ENCODE data around the gene ATP2A1. TPM values are rescaled to one million over a fixed set of nuclear protein-coding genes. Genes with fewer than 3 reads are reported as not detected.

ATP2A1 gene
- total and polyA plus RNA-seq, 2 of the 4 experiments (the other 2 are of a cell fraction), result under 0.01 to 0.63 TPM

GRCh38 chr16:28865001-28865688, 13.1 kb upstream of the ATP2A1 start:
- no TSS peak for BruUV-seq (replicated peaks)
- Histone ChIP-seq H3K4me2 (ENCODE audit: low read depth, low read length) (peak overlapping the region; percentile 97; the same call in 1 of the 2 replicates), H2BK120ac (ENCODE audit: low read depth, low read length) (no peak overlapping the region), H3K9me1 (ENCODE audit: insufficient read depth, low read length) (peaks cover 8% of the 10 kb centered on the region; the same call in 1 of the 2 replicates), H3K4me3 (ENCODE audit: insufficient read depth, low read depth, low read length) (no peak overlapping the region), H3K4ac (ENCODE audit: low read depth, low read length) (no peak overlapping the region), H2AFZ (replicated peaks; ENCODE audit: low read length, poor library complexity) (no peak overlapping the region), H3K36me3 (ENCODE audit: control insufficient read depth, insufficient read depth, low read length) (peaks cover 26% of the 10 kb centered on the region), H2BK15ac (ENCODE audit: low read depth, low read length) (no peak overlapping the region), H3K23ac (ENCODE audit: low read depth, low read length) (peak overlapping the region; percentile 72; the same call in 1 of the 2 replicates), H3K27me3 (ENCODE audit: control insufficient read depth, insufficient read depth, low read length) (no peaks in the 10 kb centered on the region), H3K18ac (ENCODE audit: low read depth, low read length) (no peak overlapping the region), H2BK5ac (ENCODE audit: low read depth, low read length, poor library complexity, severe bottlenecking) (no peak overlapping the region), H3K56ac (ENCODE audit: extremely low read depth, insufficient read depth, low read length) (no peak overlapping the region), H4K8ac (ENCODE audit: low read depth in 2 of 2, low read length in 2 of 2) (no peak overlapping the region), H4K20me1 (ENCODE audit: insufficient read depth, low read length) (peaks cover 12% of the 10 kb centered on the region), H3K9me3 (ENCODE audit: control insufficient read depth, insufficient read depth, low read length) (no peaks in the 10 kb centered on the region), H2BK20ac (ENCODE audit: low read depth, low read length) (no peak overlapping the region), H3K14ac (replicated peaks; ENCODE audit: low read depth, low read length) (no peak overlapping the region), H3K4me1 (ENCODE audit: control insufficient read depth, insufficient read depth, low read length) (peaks cover 5% of the 10 kb centered on the region; the same call in 1 of the 2 replicates), H3K27ac (ENCODE audit: insufficient read depth, low read length) (no peak overlapping the region), H4K5ac (ENCODE audit: low read depth, low read length) (no peak overlapping the region), H2AK9ac (replicated peaks; ENCODE audit: low read depth, low read length, poor library complexity) (peak overlapping the region; percentile 42), H4K91ac (ENCODE audit: insufficient read depth, low read depth, low read length) (no peak overlapping the region), H2AK5ac (ENCODE audit: low read depth, low read length) (peak overlapping the region; percentile 62; the same call in 1 of the 2 replicates), H3K9ac (ENCODE audit: low read depth, low read length) (0 out of 2 replicates have a peak overlapping the region, but pooled peaks have one; percentile 85), H3K79me1 (ENCODE audit: low read depth in 1 of 2, low read length in 2 of 2) (peaks cover 22 to 58% of the 10 kb centered on the region in 2 experiments)
- TF ChIP-seq CTCF (conservative IDR thresholded peaks at IDR 0.05; ENCODE audit: low read depth, low read length) (no peak), MAFK (IDR thresholded peaks at IDR 0.05; ENCODE audit: low read depth, low read length) (no peak), RAD21 (IDR thresholded peaks at IDR 0.05; ENCODE audit: low read length) (no peak), NFE2L2 (IDR thresholded peaks at IDR 0.05; ENCODE audit: low read depth, low read length) (no peak), BHLHE40 (IDR thresholded peaks at IDR 0.05; ENCODE audit: low read depth, low read length) (no peak), FOS (IDR thresholded peaks at IDR 0.05; ENCODE audit: low read depth, low read length) (no peak), MXI1 (IDR thresholded peaks at IDR 0.05; ENCODE audit: borderline replicate concordance, low read depth, low read length) (no peak), RCOR1 (IDR thresholded peaks at IDR 0.05; ENCODE audit: insufficient replicate concordance, low read length) (no peak), MAZ (IDR thresholded peaks at IDR 0.05; ENCODE audit: borderline replicate concordance, low read depth, low read length) (no peak), ELK1 (IDR thresholded peaks at IDR 0.05; ENCODE audit: borderline replicate concordance, low read depth, low read length) (no peak), CHD1 (IDR thresholded peaks at IDR 0.05; ENCODE audit: low read depth, low read length) (no peak), USF2 (IDR thresholded peaks at IDR 0.05; ENCODE audit: low read depth, low read length) (no peak), SMC3 (IDR thresholded peaks at IDR 0.05; ENCODE audit: low read depth, low read length) (no peak), RFX5 (IDR thresholded peaks at IDR 0.05; ENCODE audit: low read depth, low read length) (no peak)
- intact Hi-C loops (cut with micrococcal nuclease) (no loop called here), in situ Hi-C loops (cut with MboI; ENCODE audit: low sequenced_read_pairs) (no loop called here), dilution Hi-C loops (cut with HindIII; ENCODE audit: low sequenced_read_pairs, unreplicated experiment) (no loop called here)
- DNase-seq (no peak), ATAC-seq (ENCODE audit: low read depth) (no peak)
- ChIA-PET CTCF (interaction anchor here (1.5 kb wide), 1 partner anchor 8 kb away, joined by 4 read pairs; no protein-coding TSS in a partner anchor), POLR2A (ENCODE audit: unreplicated experiment) (no interaction called here)
- WGBS, 2 experiments (ENCODE audit: extremely low coverage in 2 of 2, insufficient read length in 1 of 2), result 93% methylated on average over 3 of the region's 12 CpGs; no CpG with 5 or more reads in 1 of the 2 experiments
